Peyer's patch (tissue), 4 donors: ENCODE results near the gene KPNA3. TPM values are rescaled to one million over a fixed set of nuclear protein-coding genes. Genes with fewer than 3 reads are reported as not detected.
"Not testable (repeated sequence)": the region's sequence is repeated elsewhere in the genome, so short reads cannot be mapped to it uniquely, and the experiment has no call there.

ENCODE experiments used
- DNase-seq, 3 donors: peaks; one replicate each; pipeline ENCODE4 v3.0.0-alpha.2; 2017 to 2019
- H3K27ac ChIP-seq, 4 donors: fragments of 200-600 bp; sonication (generic); one replicate each; pipeline ENCODE4 v1.5.1; 2016 to 2019
- H3K27me3 ChIP-seq, 2 donors: fragments of 200-600 bp; sonication (generic); one replicate each; pipeline ENCODE4 v1.5.1; 2019
- H3K36me3 ChIP-seq, 3 donors: fragments of 200-600 bp; sonication (generic); one replicate each; pipeline ENCODE4 v1.5.1; 2016 to 2019
- H3K4me1 ChIP-seq, 4 donors: fragments of 200-600 bp; sonication (generic); one replicate each; pipeline ENCODE4 v1.5.1; 2016 to 2019
- H3K4me3 ChIP-seq, 4 donors: fragments of 200-600 bp; sonication (generic); 1 replicate in 3 of 4; 2 replicates in 1 of 4; pipeline ENCODE4 v1.5.1; 2016 to 2019; ENCODE audit warnings: mild to moderate bottlenecking in 1 of 4
- H3K9me3 ChIP-seq, 4 donors: fragments of 200-600 bp; sonication (generic); one replicate each; pipeline ENCODE4 v1.5.1; 2016 to 2019; ENCODE audit warnings: mild to moderate bottlenecking in 1 of 4
- CTCF ChIP-seq, 6 experiments: fragments of 450-650 bp in 4 of 6; fragments of 200-600 bp in 2 of 6; sonication (generic) in 1 of 6; IDR thresholded peaks; one replicate each; pipeline ENCODE4 v1.5.1; 2017 to 2019; ENCODE audit warnings: antibody characterized with exemption in 6 of 6, mild to moderate bottlenecking in 3 of 6, moderate library complexity in 1 of 6
- POLR2A ChIP-seq, 2 donors: fragments of 450-650 bp; IDR thresholded peaks; one replicate each; pipeline ENCODE4 v1.5.1; 2017; ENCODE audit warnings: antibody characterized with exemption in 2 of 2, mild to moderate bottlenecking in 2 of 2, moderate library complexity in 2 of 2
- total RNA-seq, 4 donors: library from RNA; depleted of rRNA; stranded (reverse); fragments of >200 nt; gene quantifications; one replicate each; pipeline ENCODE4 v1.1.0, GENCODE V29; 2016

The KPNA3 gene
- total RNA-seq, 4 donors from 2014 or later, result 11.5 to 22.9 (median 19.8) TPM

- Histone ChIP-seq H3K4me1 (no peaks in the 10 kb centered on the region), H3K4me3 (no peak overlapping the region), H3K36me3 (peaks cover 0 to 30% (median 0%) of the 10 kb centered on the region in 3 donors), H3K27me3 (no peaks in the 10 kb centered on the region), H3K9me3 (peaks cover 0 to 10% (median 0%) of the 10 kb centered on the region in 4 donors), H3K27ac (no peak overlapping the region)
- no peak for TF ChIP-seq POLR2A (IDR thresholded peaks at IDR 0.05)
- no peak for TF ChIP-seq CTCF (IDR thresholded peaks at IDR 0.05)
- DNase-seq, result no peak
Observed at GRCh38 chr13:49711218-49711863, 81.1 kb downstream of the KPNA3 start.

- not testable (repeated sequence) for H3K27me3 ChIP-seq, H3K27ac ChIP-seq, H3K4me3 ChIP-seq, DNase-seq, H3K4me1 ChIP-seq, H3K9me3 ChIP-seq
- H3K36me3 ChIP-seq, result peaks cover 0 to 45% (median 0%) of the 10 kb centered on the region in 3 donors
Observed at GRCh38 chr13:49704264-49704663, 88.2 kb downstream of the KPNA3 start.

- no peak for DNase-seq
- H3K36me3 ChIP-seq, result peaks cover 0 to 34% (median 0%) of the 10 kb centered on the region in 3 donors
- TF ChIP-seq POLR2A (IDR thresholded peaks at IDR 0.05), result no peak
- no peak for TF ChIP-seq CTCF (IDR thresholded peaks at IDR 0.05)
- no peaks in the 10 kb centered on the region for H3K9me3 ChIP-seq
- H3K4me3 ChIP-seq, result no peak overlapping the region
- H3K27ac ChIP-seq, result no peak overlapping the region
- H3K27me3 ChIP-seq, result no peaks in the 10 kb centered on the region
- H3K4me1 ChIP-seq, result no peaks in the 10 kb centered on the region
Observed at GRCh38 chr13:49701491-49701890, 91.0 kb downstream of the KPNA3 start.

GRCh38 chr13:49697468-49697867, 95.0 kb downstream of the KPNA3 start:
- Histone ChIP-seq H3K4me1 (no peaks in the 10 kb centered on the region), H3K36me3 (peaks cover 0 to 17% (median 0%) of the 10 kb centered on the region in 3 donors), H3K4me3 (no peak overlapping the region), H3K27me3 (no peaks in the 10 kb centered on the region), H3K9me3 (no peaks in the 10 kb centered on the region), H3K27ac (no peak overlapping the region)
- no peak for TF ChIP-seq POLR2A (IDR thresholded peaks at IDR 0.05)
- TF ChIP-seq CTCF (IDR thresholded peaks at IDR 0.05), result no peak
- DNase-seq, result no peak

GRCh38 chr13:49694446-49694845, 98.0 kb downstream of the KPNA3 start:
- no peak overlapping the region for H3K4me3 ChIP-seq
- no peak overlapping the region for H3K27ac ChIP-seq
- TF ChIP-seq POLR2A (IDR thresholded peaks at IDR 0.05) (no peak), CTCF (IDR thresholded peaks at IDR 0.05) (no peak)
- H3K27me3 ChIP-seq, result no peaks in the 10 kb centered on the region
- no peaks in the 10 kb centered on the region for H3K9me3 ChIP-seq
- DNase-seq, result no peak
- H3K36me3 ChIP-seq, result no peaks in the 10 kb centered on the region
- H3K4me1 ChIP-seq, result peaks cover 0 to 5% (median 2%) of the 10 kb centered on the region in 4 donors

- TF ChIP-seq POLR2A (IDR thresholded peaks at IDR 0.05) (no peak), CTCF (IDR thresholded peaks at IDR 0.05) (no peak)
- Histone ChIP-seq H3K27me3 (no peaks in the 10 kb centered on the region), H3K36me3 (no peaks in the 10 kb centered on the region), H3K4me1 (peaks cover 0 to 7% (median 2%) of the 10 kb centered on the region in 4 donors), H3K27ac (no peak overlapping the region), H3K4me3 (no peak overlapping the region), H3K9me3 (no peaks in the 10 kb centered on the region)
- DNase-seq, result no peak
Observed at GRCh38 chr13:49693877-49694276, 98.6 kb downstream of the KPNA3 start.
